Activated CD8-positive, alpha-beta memory T cell treated with anti-CD3 and anti-CD28 coated beads for 1 hour (primary cell): ENCODE measurements around the gene ALDH6A1.
"Not testable (repeated sequence)": the region's sequence is repeated elsewhere in the genome, so short reads cannot be mapped to it uniquely, and the experiment has no call there.

ENCODE experiments used
- DNase-seq, 2 donors: peaks; one replicate each; pipeline ENCODE4 v3.0.0-alpha.2; 2020; ENCODE audit warnings: low read depth in 1 of 2; ENCODE audit errors: extremely low read depth in 1 of 2

The ALDH6A1 gene

GRCh38 chr14:74084277-74085046 is at the start of gene ALDH6A1, which contains the start of gene LIN52:
Gene ALDH6A1 (minus strand): TSS chr14:74084453. CDS start chr14:74084394, 59 bp downstream.
Gene LIN52 (plus strand): TSS chr14:74084956. CDS start chr14:74084975, 19 bp downstream.
- DNase-seq = peak; percentile 99 to 100

GRCh38 chr14:74127634-74128033 is 43.4 kb upstream of the ALDH6A1 start:
- DNase-seq = no peak

- DNase-seq = no peak
These were observed 42.2 kb upstream of the ALDH6A1 start for GRCh38 chr14:74126315-74127013.

GRCh38 chr14:74125487-74125886 is 41.2 kb upstream of the ALDH6A1 start:
- DNase-seq = not testable (repeated sequence)

- not testable (repeated sequence) for DNase-seq
These were observed 27.4 kb upstream of the ALDH6A1 start for GRCh38 chr14:74111395-74112216.

- DNase-seq = no peak
These were observed 25.1 kb upstream of the ALDH6A1 start for GRCh38 chr14:74109369-74109768.

GRCh38 chr14:74105381-74105780 is 21.1 kb upstream of the ALDH6A1 start:
- DNase-seq = no peak

- DNase-seq = no peak
These were observed 5.2 kb upstream of the ALDH6A1 start for GRCh38 chr14:74089251-74090020.

- DNase-seq = no peak
These were observed 1.6 kb upstream of the ALDH6A1 start for GRCh38 chr14:74085828-74086227.

- no peak for DNase-seq
These were observed 889 bp upstream of the ALDH6A1 start for GRCh38 chr14:74085047-74085637.

- no peak for DNase-seq
These were observed 423 bp downstream of the ALDH6A1 start for GRCh38 chr14:74083784-74084276.

GRCh38 chr14:74083161-74083560 is 1.1 kb downstream of the ALDH6A1 start:
- DNase-seq = no peak

- no peak for DNase-seq
These were observed 2.8 kb downstream of the ALDH6A1 start for GRCh38 chr14:74081491-74081890.

- no peak for DNase-seq
These were observed 3.3 kb downstream of the ALDH6A1 start for GRCh38 chr14:74080820-74081460.

- no peak for DNase-seq
These were observed 6.9 kb downstream of the ALDH6A1 start for GRCh38 chr14:74077401-74077800.

- no peak for DNase-seq
These were observed 18.3 kb downstream of the ALDH6A1 start for GRCh38 chr14:74065746-74066575.

- no peak for DNase-seq
These were observed 19.4 kb downstream of the ALDH6A1 start for GRCh38 chr14:74064883-74065282.

- no peak for DNase-seq
These were observed 19.8 kb downstream of the ALDH6A1 start for GRCh38 chr14:74064426-74064825.

GRCh38 chr14:74062809-74063150 is 21.5 kb downstream of the ALDH6A1 start:
- no peak for DNase-seq
